ENCODE results near the gene MCMBP. TPM values are rescaled to one million over a fixed set of nuclear protein-coding genes. Genes with fewer than 3 reads are reported as not detected.
"Not testable (repeated sequence)": the region's sequence is repeated elsewhere in the genome, so short reads cannot be mapped to it uniquely, and the experiment has no call there.

MCMBP gene
- total RNA-seq, 1 donor from 2014 or later: 43.4 TPM

DNA sequence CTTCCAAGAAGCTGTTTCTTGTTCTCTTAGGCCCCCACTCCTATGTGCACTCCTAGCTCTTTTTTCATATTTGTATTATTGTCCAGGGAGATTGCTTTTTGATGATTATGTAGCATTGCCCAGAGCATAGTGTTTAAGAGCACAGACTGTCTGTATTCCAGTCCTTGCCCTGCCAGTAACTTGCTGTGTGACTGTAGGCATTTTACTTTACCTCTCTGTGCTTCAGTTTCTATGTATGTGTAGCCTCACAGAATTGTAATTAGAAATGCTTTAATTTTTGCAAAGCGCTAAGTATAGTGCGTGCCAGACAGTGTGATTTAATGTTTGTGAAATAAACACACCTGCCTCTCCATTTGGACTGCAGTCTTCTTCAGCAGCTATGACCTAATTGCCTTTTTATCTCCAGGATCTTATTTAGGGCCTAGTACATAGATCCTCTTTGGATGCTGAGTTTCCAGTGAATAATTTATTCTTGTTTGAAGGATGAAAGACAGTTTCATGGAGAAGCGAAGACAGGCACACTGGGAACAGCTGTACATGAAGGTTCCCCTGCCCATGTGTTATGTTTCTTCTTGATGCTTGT, 21.3 kb upstream of the MCMBP start:
- FAIRE-seq (no peak), DNase-seq (ENCODE audit: low read depth) (no peak)
- H3K4me3 ChIP-seq (ENCODE audit: low read depth, low read length): no peak overlapping the region

GRCh38 chr10:119893074-119893473, 20.4 kb upstream of the MCMBP start:
- peak overlapping the region; percentile 76 for H3K4me3 ChIP-seq (ENCODE audit: low read depth, low read length)
- FAIRE-seq: no peak
- TF ChIP-seq, protein P1, sequence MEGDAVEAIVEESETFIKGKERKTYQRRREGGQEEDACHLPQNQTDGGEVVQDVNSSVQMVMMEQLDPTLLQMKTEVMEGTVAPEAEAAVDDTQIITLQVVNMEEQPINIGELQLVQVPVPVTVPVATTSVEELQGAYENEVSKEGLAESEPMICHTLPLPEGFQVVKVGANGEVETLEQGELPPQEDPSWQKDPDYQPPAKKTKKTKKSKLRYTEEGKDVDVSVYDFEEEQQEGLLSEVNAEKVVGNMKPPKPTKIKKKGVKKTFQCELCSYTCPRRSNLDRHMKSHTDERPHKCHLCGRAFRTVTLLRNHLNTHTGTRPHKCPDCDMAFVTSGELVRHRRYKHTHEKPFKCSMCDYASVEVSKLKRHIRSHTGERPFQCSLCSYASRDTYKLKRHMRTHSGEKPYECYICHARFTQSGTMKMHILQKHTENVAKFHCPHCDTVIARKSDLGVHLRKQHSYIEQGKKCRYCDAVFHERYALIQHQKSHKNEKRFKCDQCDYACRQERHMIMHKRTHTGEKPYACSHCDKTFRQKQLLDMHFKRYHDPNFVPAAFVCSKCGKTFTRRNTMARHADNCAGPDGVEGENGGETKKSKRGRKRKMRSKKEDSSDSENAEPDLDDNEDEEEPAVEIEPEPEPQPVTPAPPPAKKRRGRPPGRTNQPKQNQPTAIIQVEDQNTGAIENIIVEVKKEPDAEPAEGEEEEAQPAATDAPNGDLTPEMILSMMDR (IDR thresholded peaks at IDR 0.05; ENCODE audit: insufficient read depth, low read length, severe bottlenecking): no peak
- DNase-seq (ENCODE audit: low read depth): no peak
- no peaks in the 10 kb centered on the region for H3K27me3 ChIP-seq (ENCODE audit: control insufficient read depth, insufficient read depth, low read length)
- no peaks in the 10 kb centered on the region for H3K36me3 ChIP-seq (ENCODE audit: control insufficient read depth, insufficient read depth, low read length)

More for the DNA sequence above, 21.3 kb upstream of the MCMBP start:
- TF ChIP-seq, protein P1 (IDR thresholded peaks at IDR 0.05; ENCODE audit: insufficient read depth, low read length, severe bottlenecking): no peak
- Histone ChIP-seq H3K36me3 (ENCODE audit: control insufficient read depth, insufficient read depth, low read length) (peaks cover 6% of the 10 kb centered on the region), H3K27me3 (ENCODE audit: control insufficient read depth, insufficient read depth, low read length) (no peaks in the 10 kb centered on the region)

- DNase-seq (ENCODE audit: low read depth) (peak; percentile 88), FAIRE-seq (no peak)
- Histone ChIP-seq H3K4me3 (ENCODE audit: low read depth, low read length) (peak within 1 kb of the TSS; percentile 76), H3K36me3 (ENCODE audit: control insufficient read depth, insufficient read depth, low read length) (no peaks in the 10 kb centered on the region), H3K27me3 (ENCODE audit: control insufficient read depth, insufficient read depth, low read length) (no peaks in the 10 kb centered on the region)
- TF ChIP-seq, protein P1 (IDR thresholded peaks at IDR 0.05; ENCODE audit: insufficient read depth, low read length, severe bottlenecking): no peak
Observed at GRCh38 chr10:119892188-119893065, 19.8 kb upstream of the MCMBP start, which contains the start of gene SEC23IP. TSS of gene SEC23IP (plus strand) at chr10:119892730. CDS start at chr10:119892783, 53 bp downstream.

DNA sequence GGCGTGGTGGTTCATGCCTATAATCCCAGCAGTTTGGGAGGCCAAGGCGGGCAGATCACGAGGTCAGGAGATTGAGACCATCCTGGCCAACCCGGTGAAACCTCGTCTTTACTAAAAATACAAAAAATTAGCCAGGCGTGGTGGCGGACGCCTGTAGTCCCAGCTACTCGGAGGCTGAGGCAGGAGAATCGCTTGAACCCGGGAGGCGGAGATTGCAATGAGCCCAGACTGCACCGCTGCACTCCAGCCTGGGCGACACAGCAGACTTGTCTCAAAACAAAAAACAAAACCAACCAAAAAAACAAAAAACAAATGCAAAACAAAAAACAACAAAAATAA, 19.2 kb upstream of the MCMBP start:
- not testable (repeated sequence) for FAIRE-seq; DNase-seq (ENCODE audit: low read depth); H3K27me3 ChIP-seq (ENCODE audit: control insufficient read depth, insufficient read depth, low read length); H3K36me3 ChIP-seq (ENCODE audit: control insufficient read depth, insufficient read depth, low read length)
- H3K4me3 ChIP-seq (ENCODE audit: low read depth, low read length): peak overlapping the region; percentile 76

GRCh38 chr10:119890307-119890706, 17.7 kb upstream of the MCMBP start:
- not testable (repeated sequence) for H3K27me3 ChIP-seq (ENCODE audit: control insufficient read depth, insufficient read depth, low read length); H3K36me3 ChIP-seq (ENCODE audit: control insufficient read depth, insufficient read depth, low read length); FAIRE-seq; H3K4me3 ChIP-seq (ENCODE audit: low read depth, low read length); DNase-seq (ENCODE audit: low read depth)

- not testable (repeated sequence) for DNase-seq (ENCODE audit: low read depth); FAIRE-seq; H3K4me3 ChIP-seq (ENCODE audit: low read depth, low read length); H3K36me3 ChIP-seq (ENCODE audit: control insufficient read depth, insufficient read depth, low read length); H3K27me3 ChIP-seq (ENCODE audit: control insufficient read depth, insufficient read depth, low read length)
Observed at GRCh38 chr10:119889201-119889600, 16.6 kb upstream of the MCMBP start.

GRCh38 chr10:119888715-119889114, 16.1 kb upstream of the MCMBP start:
- not testable (repeated sequence) for H3K27me3 ChIP-seq (ENCODE audit: control insufficient read depth, insufficient read depth, low read length); H3K36me3 ChIP-seq (ENCODE audit: control insufficient read depth, insufficient read depth, low read length); FAIRE-seq; H3K4me3 ChIP-seq (ENCODE audit: low read depth, low read length); DNase-seq (ENCODE audit: low read depth)

- not testable (repeated sequence) for H3K4me3 ChIP-seq (ENCODE audit: low read depth, low read length); FAIRE-seq; H3K27me3 ChIP-seq (ENCODE audit: control insufficient read depth, insufficient read depth, low read length); DNase-seq (ENCODE audit: low read depth); H3K36me3 ChIP-seq (ENCODE audit: control insufficient read depth, insufficient read depth, low read length)
Observed at GRCh38 chr10:119886070-119886469, 13.4 kb upstream of the MCMBP start.

GRCh38 chr10:119883901-119884611, 11.4 kb upstream of the MCMBP start:
- FAIRE-seq; H3K27me3 ChIP-seq (ENCODE audit: control insufficient read depth, insufficient read depth, low read length); H3K36me3 ChIP-seq (ENCODE audit: control insufficient read depth, insufficient read depth, low read length); DNase-seq (ENCODE audit: low read depth); H3K4me3 ChIP-seq (ENCODE audit: low read depth, low read length): not testable (repeated sequence)
